Activated T-helper 1 cell treated with anti-CD3 and anti-CD28 coated beads, Interleukin-12 subunit alpha, Interleukin-12 subunit beta, Interleukin-2, Interleukin-4 antibody, amounts not matched to agents 30 ng/mL and 10 ng/mL and 1 ng/mL, durations not matched to agents 14 hours and 24 hours and 36 hours (primary cell): ENCODE measurements around the gene SLC48A1. TPM values are rescaled to one million over a fixed set of nuclear protein-coding genes. Genes with fewer than 3 reads are reported as not detected.

Experiments used
- DNase-seq: peaks from one replicate; pipeline ENCODE4 v3.0.0; 2021; ENCODE audit warnings: low spot score
- H3K27ac Mint-ChIP-seq: one replicate; pipeline ENCODE4 v1.8.0; 2021; ENCODE audit warnings: mild to moderate bottlenecking, mixed read lengths
- H3K27me3 Mint-ChIP-seq: one replicate; pipeline ENCODE4 v1.8.0; 2022; ENCODE audit warnings: mild to moderate bottlenecking, moderate library complexity, mixed read lengths; ENCODE audit not compliant: insufficient read depth
- H3K36me3 Mint-ChIP-seq: one replicate; pipeline ENCODE4 v1.8.0; 2021; ENCODE audit warnings: low read depth, mixed read lengths
- H3K4me1 Mint-ChIP-seq: one replicate; pipeline ENCODE4 v1.8.0; 2021; ENCODE audit warnings: low read depth, mixed read lengths
- H3K4me3 Mint-ChIP-seq: one replicate; pipeline ENCODE4 v1.8.0; 2021; ENCODE audit warnings: mild to moderate bottlenecking, moderate library complexity, mixed read lengths
- H3K9me3 Mint-ChIP-seq: one replicate; pipeline ENCODE4 v1.8.0; 2021; ENCODE audit warnings: mixed read lengths
- intact Hi-C: fragments of 100-400 bp; cut with micrococcal nuclease; formaldehyde crosslinking; loops from one replicate; pipeline ENCODE4 v1.15.1; 2024
- total RNA-seq: library from RNA; stranded (reverse); gene quantifications from 2 replicates; pipeline ENCODE4 v1.2.3, GENCODE V29; 2022

Gene SLC48A1
- total RNA-seq, 1 donor from 2014 or later, result 12.7 TPM

GRCh38 chr12:47769234-47770085 is 3.6 kb upstream of the SLC48A1 start:
- Mint-ChIP-seq H3K27ac (no peak overlapping the region), H3K4me1 (peaks cover 9% of the 10 kb centered on the region), H3K27me3 (peaks cover 7% of the 10 kb centered on the region), H3K9me3 (no peaks in the 10 kb centered on the region), H3K4me3 (no peak overlapping the region), H3K36me3 (no peaks in the 10 kb centered on the region)
- DNase-seq, result no peak
- intact Hi-C loops, result no loop called here

- H3K4me1 Mint-ChIP-seq, result peaks cover 16% of the 10 kb centered on the region
- H3K27ac Mint-ChIP-seq, result no peak overlapping the region
- DNase-seq, result no peak
- peaks cover 7% of the 10 kb centered on the region for H3K27me3 Mint-ChIP-seq
- H3K9me3 Mint-ChIP-seq, result no peaks in the 10 kb centered on the region
- no peak overlapping the region for H3K4me3 Mint-ChIP-seq
- H3K36me3 Mint-ChIP-seq, result no peaks in the 10 kb centered on the region
- intact Hi-C loops, result no loop called here
These were observed 2.8 kb upstream of the SLC48A1 start for GRCh38 chr12:47770086-47770726.

GRCh38 chr12:47771304-47771703 is 1.7 kb upstream of the SLC48A1 start:
- Mint-ChIP-seq H3K9me3 (no peaks in the 10 kb centered on the region), H3K27me3 (peaks cover 7% of the 10 kb centered on the region), H3K4me3 (no peak overlapping the region), H3K36me3 (no peaks in the 10 kb centered on the region), H3K27ac (no peak overlapping the region), H3K4me1 (peaks cover 27% of the 10 kb centered on the region)
- intact Hi-C loops, result no loop called here
- no peak for DNase-seq

- intact Hi-C loops, result loop anchor here (2.0 kb wide), 1 partner anchor 13 kb away; the partner anchor contains the start of gene RAPGEF3
- DNase-seq, result no peak
- Mint-ChIP-seq H3K27me3 (peaks cover 7% of the 10 kb centered on the region), H3K4me3 (peak overlapping the region; percentile 86), H3K36me3 (no peaks in the 10 kb centered on the region), H3K4me1 (peaks cover 35% of the 10 kb centered on the region), H3K27ac (peak overlapping the region; percentile 85), H3K9me3 (no peaks in the 10 kb centered on the region)
These were observed 861 bp upstream of the SLC48A1 start for GRCh38 chr12:47772094-47772660.

- peaks cover 7% of the 10 kb centered on the region for H3K27me3 Mint-ChIP-seq
- H3K36me3 Mint-ChIP-seq, result no peaks in the 10 kb centered on the region
- intact Hi-C loops, result loop anchor here (1.0 to 2.0 kb wide), 2 partner anchors 14 to 36 kb away; partner anchors contain the start of gene RAPGEF3
- peak overlapping the region; percentile 85 for H3K27ac Mint-ChIP-seq
- H3K4me1 Mint-ChIP-seq, result peaks cover 40% of the 10 kb centered on the region
- peak overlapping the region; percentile 86 for H3K4me3 Mint-ChIP-seq
- no peaks in the 10 kb centered on the region for H3K9me3 Mint-ChIP-seq
- DNase-seq, result no peak
These were observed 338 bp upstream of the SLC48A1 start for GRCh38 chr12:47772738-47773061.

GRCh38 chr12:47773858-47774580 is 981 bp downstream of the SLC48A1 start:
- intact Hi-C loops, result loop anchor here (1.0 to 2.0 kb wide), 2 partner anchors 15 to 34 kb away; partner anchors contain the start of gene RAPGEF3
- Mint-ChIP-seq H3K9me3 (no peaks in the 10 kb centered on the region), H3K27ac (peak overlapping the region; percentile 72), H3K27me3 (peaks cover 7% of the 10 kb centered on the region), H3K4me1 (peaks cover 53% of the 10 kb centered on the region), H3K4me3 (peak overlapping the region; percentile 90), H3K36me3 (peaks cover 1% of the 10 kb centered on the region)
- no peak for DNase-seq

GRCh38 chr12:47774663-47775062 is 1.6 kb downstream of the SLC48A1 start:
- Mint-ChIP-seq H3K36me3 (peaks cover 5% of the 10 kb centered on the region), H3K27me3 (peaks cover 7% of the 10 kb centered on the region), H3K9me3 (no peaks in the 10 kb centered on the region), H3K4me1 (peaks cover 59% of the 10 kb centered on the region), H3K27ac (no peak overlapping the region), H3K4me3 (peak overlapping the region; percentile 90)
- no peak for DNase-seq
- intact Hi-C loops, result no loop called here

GRCh38 chr12:47775100-47775911 is 2.3 kb downstream of the SLC48A1 start:
- DNase-seq, result no peak
- peak overlapping the region; percentile 90 for H3K4me3 Mint-ChIP-seq
- no peaks in the 10 kb centered on the region for H3K9me3 Mint-ChIP-seq
- H3K27me3 Mint-ChIP-seq, result peaks cover 7% of the 10 kb centered on the region
- intact Hi-C loops, result no loop called here
- peak overlapping the region; percentile 63 for H3K27ac Mint-ChIP-seq
- H3K36me3 Mint-ChIP-seq, result peaks cover 5% of the 10 kb centered on the region
- peaks cover 59% of the 10 kb centered on the region for H3K4me1 Mint-ChIP-seq

GRCh38 chr12:47776471-47777143 is 3.6 kb downstream of the SLC48A1 start:
- H3K36me3 Mint-ChIP-seq, result peaks cover 5% of the 10 kb centered on the region
- no peak for DNase-seq
- intact Hi-C loops, result no loop called here
- no peak overlapping the region for H3K4me3 Mint-ChIP-seq
- H3K27me3 Mint-ChIP-seq, result peaks cover 7% of the 10 kb centered on the region
- H3K4me1 Mint-ChIP-seq, result peaks cover 59% of the 10 kb centered on the region
- H3K9me3 Mint-ChIP-seq, result no peaks in the 10 kb centered on the region
- peak overlapping the region; percentile 61 for H3K27ac Mint-ChIP-seq

GRCh38 chr12:47777151-47777550 is 4.1 kb downstream of the SLC48A1 start:
- Mint-ChIP-seq H3K27me3 (peaks cover 5% of the 10 kb centered on the region), H3K36me3 (peaks cover 8% of the 10 kb centered on the region), H3K9me3 (no peaks in the 10 kb centered on the region), H3K4me1 (peaks cover 59% of the 10 kb centered on the region), H3K4me3 (no peak overlapping the region), H3K27ac (peak overlapping the region; percentile 61)
- intact Hi-C loops, result no loop called here
- no peak for DNase-seq

GRCh38 chr12:47777741-47778558 is 4.9 kb downstream of the SLC48A1 start:
- peak overlapping the region; percentile 45 for H3K27ac Mint-ChIP-seq
- no peaks in the 10 kb centered on the region for H3K9me3 Mint-ChIP-seq
- H3K4me3 Mint-ChIP-seq, result peak overlapping the region; percentile 27
- H3K4me1 Mint-ChIP-seq, result peaks cover 59% of the 10 kb centered on the region
- intact Hi-C loops, result loop anchor here (2.0 kb wide), 1 partner anchor 29 kb away; no protein-coding TSS in a partner anchor
- peaks cover 13% of the 10 kb centered on the region for H3K36me3 Mint-ChIP-seq
- H3K27me3 Mint-ChIP-seq, result no peaks in the 10 kb centered on the region
- no peak for DNase-seq
